ENCODE measurements around the gene MTUS2.
A peak's percentile ranks its signal among the peaks of the same experiment; 100 is the strongest.

The MTUS2 gene

DNA sequence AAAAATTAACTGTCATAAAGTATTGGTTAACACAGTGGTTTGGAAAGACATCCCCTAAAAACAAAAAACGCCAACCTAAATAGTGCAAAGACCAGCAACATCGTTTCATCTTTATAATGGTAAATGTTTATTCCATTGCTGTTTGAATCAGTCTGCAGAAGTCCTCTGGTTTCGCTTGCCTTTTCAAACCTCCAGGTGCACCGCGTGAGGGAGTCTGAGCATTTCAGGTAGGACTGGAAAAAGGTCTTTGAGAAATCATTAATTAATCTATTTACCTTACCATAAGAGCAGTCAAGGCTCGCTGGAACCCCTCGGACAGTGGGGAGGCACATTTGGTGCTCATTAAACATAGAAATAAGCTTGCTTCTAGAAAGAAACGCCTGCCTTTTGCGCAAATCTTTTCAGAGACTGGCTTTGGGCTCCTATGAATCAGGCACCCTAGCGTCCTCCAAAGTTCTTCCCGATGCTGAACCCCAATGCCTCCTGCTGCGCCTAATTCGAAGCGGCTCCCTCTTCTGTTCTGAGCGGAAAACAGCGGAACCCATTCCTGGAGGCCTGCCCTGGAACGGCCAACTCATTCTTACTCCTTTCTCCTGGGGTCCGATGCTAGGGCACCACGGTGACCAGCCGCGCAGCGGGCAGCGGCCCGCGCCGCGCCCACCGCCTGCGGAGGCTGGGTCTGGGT, 951 bp upstream of the MTUS2 start:
- H3K4me3 ChIP-seq (ENCODE audit: insufficient read length, low read depth), result peak overlapping the region; percentile 32
- TF ChIP-seq ZNF274 (IDR thresholded peaks at IDR 0.05; ENCODE audit: low read depth, low read length), result no peak
- no peak for TF ChIP-seq SUZ12 (IDR thresholded peaks at IDR 0.05; ENCODE audit: extremely low read depth, insufficient read depth, insufficient read length)
- TF ChIP-seq YY1 (IDR thresholded peaks at IDR 0.05; ENCODE audit: insufficient read depth, insufficient read length), result no peak
- no peaks in the 10 kb centered on the region for H3K36me3 ChIP-seq (ENCODE audit: insufficient read depth, insufficient read length, low read length)
- no peak for DNase-seq (ENCODE audit: low read depth, low spot score)
- peaks cover 42% of the 10 kb centered on the region; the same call in 1 of the 2 replicates for H3K9me3 ChIP-seq (ENCODE audit: insufficient read depth, low read length)
- H3K4me1 ChIP-seq (ENCODE audit: insufficient read depth, insufficient read length), result no peaks in the 10 kb centered on the region
- peaks cover 34% of the 10 kb centered on the region for H3K27me3 ChIP-seq (ENCODE audit: insufficient read depth, insufficient read length)
- H3K9ac ChIP-seq (ENCODE audit: insufficient read length, low read depth), result peak overlapping the region; percentile 44

DNA sequence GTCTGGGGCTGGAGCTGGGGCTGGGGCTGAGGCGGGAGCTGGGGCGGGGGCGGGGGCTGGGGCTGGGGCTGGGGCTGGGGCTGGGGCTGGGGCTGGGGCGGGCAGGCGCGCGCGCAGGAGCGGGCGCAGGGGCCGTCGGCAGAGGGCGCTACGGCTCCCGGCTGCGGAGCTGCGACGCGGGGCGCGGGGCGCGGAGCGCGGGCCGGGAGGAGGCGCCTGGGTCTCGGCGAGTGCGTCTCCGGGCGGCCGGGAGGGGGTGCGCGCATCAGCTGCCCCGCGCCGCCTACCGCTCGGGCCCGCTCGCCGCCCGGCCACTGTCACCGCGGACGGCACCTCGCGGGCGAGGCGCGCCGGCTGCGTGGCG, 422 bp upstream of the MTUS2 start:
- H3K36me3 ChIP-seq (ENCODE audit: insufficient read depth, insufficient read length, low read length), result no peaks in the 10 kb centered on the region
- peak overlapping the region; percentile 57 for H3K4me3 ChIP-seq (ENCODE audit: insufficient read length, low read depth)
- peaks cover 34% of the 10 kb centered on the region for H3K27me3 ChIP-seq (ENCODE audit: insufficient read depth, insufficient read length)
- DNase-seq (ENCODE audit: low read depth, low spot score), result peak; percentile 51
- no peaks in the 10 kb centered on the region for H3K4me1 ChIP-seq (ENCODE audit: insufficient read depth, insufficient read length)
- TF ChIP-seq ZNF274 (IDR thresholded peaks at IDR 0.05; ENCODE audit: low read depth, low read length), result no peak
- TF ChIP-seq SUZ12 (IDR thresholded peaks at IDR 0.05; ENCODE audit: extremely low read depth, insufficient read depth, insufficient read length), result no peak
- no peak for TF ChIP-seq YY1 (IDR thresholded peaks at IDR 0.05; ENCODE audit: insufficient read depth, insufficient read length)
- H3K9me3 ChIP-seq (ENCODE audit: insufficient read depth, low read length), result peaks cover 42% of the 10 kb centered on the region; the same call in 1 of the 2 replicates
- peak overlapping the region; percentile 56 for H3K9ac ChIP-seq (ENCODE audit: insufficient read length, low read depth)

DNA sequence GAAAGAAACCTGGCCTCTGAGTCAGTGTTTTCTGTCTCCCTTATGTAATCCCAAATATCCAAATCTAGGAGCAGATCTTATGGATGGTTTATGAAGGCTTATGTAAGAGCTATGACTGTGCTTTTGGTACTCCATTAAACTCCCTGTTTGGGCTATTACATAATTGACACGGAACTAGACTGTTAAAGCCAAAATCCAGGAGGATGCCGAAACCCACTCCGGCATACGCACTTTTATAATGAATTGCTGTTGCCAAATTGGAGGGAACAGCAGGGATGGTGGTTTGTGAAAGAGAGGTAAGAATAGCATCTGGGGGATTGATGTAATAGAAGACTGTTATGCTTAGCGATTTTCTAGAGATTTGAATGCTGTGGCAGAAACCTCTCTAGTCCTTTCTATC, 2.0 kb downstream of the MTUS2 start:
- H3K4me3 ChIP-seq (ENCODE audit: insufficient read length, low read depth), result no peak overlapping the region
- TF ChIP-seq SUZ12 (IDR thresholded peaks at IDR 0.05; ENCODE audit: extremely low read depth, insufficient read depth, insufficient read length), result no peak
- TF ChIP-seq YY1 (IDR thresholded peaks at IDR 0.05; ENCODE audit: insufficient read depth, insufficient read length), result no peak
- no peak for TF ChIP-seq ZNF274 (IDR thresholded peaks at IDR 0.05; ENCODE audit: low read depth, low read length)
- H3K4me1 ChIP-seq (ENCODE audit: insufficient read depth, insufficient read length), result no peaks in the 10 kb centered on the region
- no peak for DNase-seq (ENCODE audit: low read depth, low spot score)
- peaks cover 34% of the 10 kb centered on the region for H3K27me3 ChIP-seq (ENCODE audit: insufficient read depth, insufficient read length)
- no peak overlapping the region for H3K9ac ChIP-seq (ENCODE audit: insufficient read length, low read depth)
- H3K36me3 ChIP-seq (ENCODE audit: insufficient read depth, insufficient read length, low read length), result no peaks in the 10 kb centered on the region
- peaks cover 36% of the 10 kb centered on the region; the same call in 1 of the 2 replicates for H3K9me3 ChIP-seq (ENCODE audit: insufficient read depth, low read length)

DNA sequence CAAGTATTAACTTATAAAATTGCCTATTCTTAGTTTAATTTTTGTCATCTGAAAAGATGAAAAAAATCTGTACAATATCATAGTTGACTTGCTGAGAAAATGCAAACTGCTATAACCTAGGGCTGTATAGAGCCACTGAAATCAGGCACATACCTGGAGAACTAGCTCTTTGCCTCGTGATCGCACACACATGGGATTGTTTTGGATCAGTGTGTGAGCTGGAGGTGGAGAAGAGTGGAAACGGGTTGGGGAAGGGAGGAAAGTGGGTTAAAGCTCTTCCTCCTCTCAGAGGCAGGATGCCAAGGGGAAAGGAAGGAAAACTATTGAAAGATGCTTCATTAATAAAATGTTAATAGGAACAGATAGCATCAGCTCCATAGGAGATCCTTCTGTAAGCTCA, 2.7 kb downstream of the MTUS2 start:
- Histone ChIP-seq H3K9ac (ENCODE audit: insufficient read length, low read depth) (no peak overlapping the region), H3K4me3 (ENCODE audit: insufficient read length, low read depth) (no peak overlapping the region), H3K4me1 (ENCODE audit: insufficient read depth, insufficient read length) (no peaks in the 10 kb centered on the region), H3K36me3 (ENCODE audit: insufficient read depth, insufficient read length, low read length) (no peaks in the 10 kb centered on the region), H3K9me3 (ENCODE audit: insufficient read depth, low read length) (peaks cover 30% of the 10 kb centered on the region; the same call in 1 of the 2 replicates), H3K27me3 (ENCODE audit: insufficient read depth, insufficient read length) (peaks cover 34% of the 10 kb centered on the region)
- TF ChIP-seq ZNF274 (IDR thresholded peaks at IDR 0.05; ENCODE audit: low read depth, low read length) (no peak), SUZ12 (IDR thresholded peaks at IDR 0.05; ENCODE audit: extremely low read depth, insufficient read depth, insufficient read length) (no peak), YY1 (IDR thresholded peaks at IDR 0.05; ENCODE audit: insufficient read depth, insufficient read length) (no peak)
- DNase-seq (ENCODE audit: low read depth, low spot score), result no peak

DNA sequence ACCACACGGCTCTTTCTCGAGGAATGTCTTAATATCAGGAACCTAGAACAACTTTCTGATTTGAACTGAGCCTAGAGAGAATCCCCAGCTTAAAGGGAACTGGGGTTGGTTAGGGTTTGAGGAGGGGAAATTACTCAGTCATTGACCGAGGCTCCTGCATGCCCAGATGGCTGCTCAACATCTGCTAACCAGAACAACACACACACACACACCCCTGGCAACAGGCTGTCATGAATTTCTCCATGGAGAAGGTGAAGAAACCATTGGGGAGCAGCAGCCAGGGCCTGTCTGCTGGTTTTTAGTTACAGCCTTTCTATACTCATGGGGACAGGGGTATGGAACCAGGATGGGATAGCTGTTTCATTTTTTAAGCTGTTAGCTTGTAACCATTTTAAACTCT, 5.2 kb downstream of the MTUS2 start:
- Histone ChIP-seq H3K4me1 (ENCODE audit: insufficient read depth, insufficient read length) (no peaks in the 10 kb centered on the region), H3K27me3 (ENCODE audit: insufficient read depth, insufficient read length) (peaks cover 20% of the 10 kb centered on the region), H3K9ac (ENCODE audit: insufficient read length, low read depth) (no peak overlapping the region), H3K36me3 (ENCODE audit: insufficient read depth, insufficient read length, low read length) (no peaks in the 10 kb centered on the region), H3K4me3 (ENCODE audit: insufficient read length, low read depth) (no peak overlapping the region), H3K9me3 (ENCODE audit: insufficient read depth, low read length) (peaks cover 44% of the 10 kb centered on the region)
- no peak for TF ChIP-seq ZNF274 (IDR thresholded peaks at IDR 0.05; ENCODE audit: low read depth, low read length)
- TF ChIP-seq SUZ12 (IDR thresholded peaks at IDR 0.05; ENCODE audit: extremely low read depth, insufficient read depth, insufficient read length), result no peak
- no peak for TF ChIP-seq YY1 (IDR thresholded peaks at IDR 0.05; ENCODE audit: insufficient read depth, insufficient read length)
- DNase-seq (ENCODE audit: low read depth, low spot score), result no peak

DNA sequence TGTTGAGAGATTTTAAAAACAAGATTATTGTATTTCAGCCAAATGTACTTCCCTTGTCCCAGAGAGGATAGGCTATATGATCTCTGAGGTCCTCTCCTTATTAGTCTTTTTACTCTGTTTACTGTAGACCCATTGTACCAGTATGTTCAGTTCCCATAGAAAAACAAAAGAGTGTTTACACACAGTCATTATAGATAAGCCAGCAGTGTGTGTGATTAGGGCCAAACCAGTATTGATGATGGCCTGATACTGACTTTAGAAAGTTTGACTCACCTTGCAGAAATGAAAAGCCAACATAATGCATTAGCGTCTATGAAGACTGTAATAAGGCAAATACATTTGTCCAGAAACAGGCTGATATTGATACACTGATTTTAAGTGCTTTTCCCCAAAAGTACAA, 6.2 kb downstream of the MTUS2 start:
- DNase-seq (ENCODE audit: low read depth, low spot score), result no peak
- Histone ChIP-seq H3K36me3 (ENCODE audit: insufficient read depth, insufficient read length, low read length) (no peaks in the 10 kb centered on the region), H3K4me3 (ENCODE audit: insufficient read length, low read depth) (no peak overlapping the region), H3K4me1 (ENCODE audit: insufficient read depth, insufficient read length) (no peaks in the 10 kb centered on the region), H3K27me3 (ENCODE audit: insufficient read depth, insufficient read length) (peaks cover 10% of the 10 kb centered on the region), H3K9me3 (ENCODE audit: insufficient read depth, low read length) (peaks cover 54% of the 10 kb centered on the region), H3K9ac (ENCODE audit: insufficient read length, low read depth) (no peak overlapping the region)
- TF ChIP-seq YY1 (IDR thresholded peaks at IDR 0.05; ENCODE audit: insufficient read depth, insufficient read length), result no peak
- no peak for TF ChIP-seq ZNF274 (IDR thresholded peaks at IDR 0.05; ENCODE audit: low read depth, low read length)
- no peak for TF ChIP-seq SUZ12 (IDR thresholded peaks at IDR 0.05; ENCODE audit: extremely low read depth, insufficient read depth, insufficient read length)

DNA sequence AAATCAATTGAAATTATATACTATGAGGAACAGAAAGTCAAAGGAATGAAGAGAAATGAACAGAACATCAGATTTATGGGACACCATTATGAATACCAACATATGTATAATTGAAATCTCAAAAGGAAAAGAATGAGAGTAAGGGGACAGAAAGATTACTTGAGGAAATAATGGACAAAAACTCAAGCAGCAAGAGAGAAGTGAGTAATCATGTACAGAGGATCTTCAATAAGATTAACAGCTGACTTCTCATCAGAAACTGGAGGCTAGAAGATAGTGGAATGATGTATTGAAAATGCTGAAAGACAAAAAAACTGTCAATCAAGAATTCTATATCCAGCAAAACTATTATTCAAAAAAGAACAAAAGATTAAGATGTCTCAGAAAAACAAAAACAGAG, 10.4 kb downstream of the MTUS2 start:
- no peak for TF ChIP-seq SUZ12 (IDR thresholded peaks at IDR 0.05; ENCODE audit: extremely low read depth, insufficient read depth, insufficient read length)
- no peak for TF ChIP-seq ZNF274 (IDR thresholded peaks at IDR 0.05; ENCODE audit: low read depth, low read length)
- no peak for TF ChIP-seq YY1 (IDR thresholded peaks at IDR 0.05; ENCODE audit: insufficient read depth, insufficient read length)
- DNase-seq (ENCODE audit: low read depth, low spot score), result no peak
- no peaks in the 10 kb centered on the region for H3K27me3 ChIP-seq (ENCODE audit: insufficient read depth, insufficient read length)
- H3K4me3 ChIP-seq (ENCODE audit: insufficient read length, low read depth), result no peak overlapping the region
- H3K9me3 ChIP-seq (ENCODE audit: insufficient read depth, low read length), result peaks cover 33% of the 10 kb centered on the region
- no peak overlapping the region for H3K9ac ChIP-seq (ENCODE audit: insufficient read length, low read depth)
- no peaks in the 10 kb centered on the region for H3K4me1 ChIP-seq (ENCODE audit: insufficient read depth, insufficient read length)
- H3K36me3 ChIP-seq (ENCODE audit: insufficient read depth, insufficient read length, low read length), result no peaks in the 10 kb centered on the region
